GM12878 (cell line): ENCODE measurements around the gene ECM1. TPM values are rescaled to one million over a fixed set of nuclear protein-coding genes. Genes with fewer than 3 reads are reported as not detected.

Source experiments
- ASH2L ChIP-seq: fragments of 300-600, 200-600 bp; sonication (generic); IDR thresholded peaks from 2 replicates; pipeline ENCODE4 v1.6.1; 2017; ENCODE audit warnings: low read depth, mild to moderate bottlenecking, borderline replicate concordance
- BMI1 ChIP-seq: fragments of 450-650 bp; IDR thresholded peaks from 2 replicates; pipeline ENCODE4 v1.6.1; 2016; ENCODE audit warnings: mild to moderate bottlenecking, moderate library complexity, borderline replicate concordance
- FOXK2 ChIP-seq: fragments of 450-650 bp; IDR thresholded peaks from 2 replicates; pipeline ENCODE4 v1.6.1; 2017; ENCODE audit warnings: mild to moderate bottlenecking, moderate library complexity
- GABPA ChIP-seq: IDR thresholded peaks from 2 replicates; pipeline ENCODE4 v1.6.1; 2014; ENCODE audit warnings: antibody characterized with exemption, low read depth, mild to moderate bottlenecking, inconsistent platforms
- MYB ChIP-seq: fragments of 150-350 bp; IDR thresholded peaks from 2 replicates; pipeline ENCODE4 v1.6.1; 2014; ENCODE audit warnings: mild to moderate bottlenecking, low read depth, low read length, borderline replicate concordance
- PAX5 ChIP-seq: IDR thresholded peaks from 2 replicates; pipeline ENCODE4 v1.6.1; 2011; ENCODE audit warnings: low read depth, low read length, borderline replicate concordance
- POLR2A ChIP-seq: IDR thresholded peaks from 2 replicates; pipeline ENCODE4 v1.6.1; 2011; ENCODE audit warnings: low read depth, mild to moderate bottlenecking, low read length
- POLR2AphosphoS2 ChIP-seq: IDR thresholded peaks from 2 replicates; pipeline ENCODE4 v1.6.1; 2011; ENCODE audit warnings: low read depth, mild to moderate bottlenecking, low read length, improper control_type of control experiment, moderate library complexity
- POU2F2 ChIP-seq: IDR thresholded peaks from 3 replicates; pipeline ENCODE4 v1.6.1; 2011; ENCODE audit warnings: low read depth, mild to moderate bottlenecking, low read length, borderline replicate concordance
- RFX5 ChIP-seq: IDR thresholded peaks from 2 replicates; pipeline ENCODE4 v1.6.1; 2011; ENCODE audit warnings: low read depth, low read length, improper control_type of control experiment
- TAF1 ChIP-seq: IDR thresholded peaks from 2 replicates; pipeline ENCODE4 v1.6.1; 2011; ENCODE audit warnings: mild to moderate bottlenecking, low read depth, low read length, borderline replicate concordance
- polyA plus RNA-seq, 11 experiments: library from polyadenylated mRNA; depleted of rRNA in 4 of 11; unstranded in 6 of 11; stranded (reverse) in 5 of 11; fragments of >200 nt; fragmentation: Nextera tagmentation in 4 of 11; fragmentation: Illumina TruSeq in 1 of 11; extraction: Ambion mirVana in 4 of 11; extraction: Trizol in 1 of 11; gene quantifications; 1 replicate in 1 of 11; 2 replicates in 10 of 11; pipeline versions ENCODE4 v1.2.1 to v1.2.3, GENCODE V29; 2011 to 2016; ENCODE audit warnings: inconsistent platforms in 2 of 11, missing spikeins in 2 of 11, low read depth in 1 of 11
- total RNA-seq, 4 experiments: library from RNA; depleted of rRNA in 3 of 4; stranded (reverse); fragments of >200 nt in 3 of 4; fragmentation: Illumina TruSeq in 1 of 4; extraction: Trizol in 1 of 4; gene quantifications; 2 replicates each; pipeline versions ENCODE4 v1.2.1 to v1.2.3, GENCODE V29; 2013 to 2021
- TF ChIP-seq, protein P1 (sequence below): fragments of 450-650 bp; IDR thresholded peaks from 2 replicates; pipeline ENCODE4 v1.6.1; 2016; ENCODE audit warnings: mild to moderate bottlenecking
- TF ChIP-seq, protein P2 (sequence below): fragments of 450-650 bp; formaldehyde crosslinking; IDR thresholded peaks from 2 replicates; pipeline ENCODE4 v1.4.0; 2022; ENCODE audit warnings: mild to moderate bottlenecking, moderate library complexity
- TF ChIP-seq, protein P3 (sequence below): IDR thresholded peaks from 2 replicates; pipeline ENCODE4 v1.6.1; 2012; ENCODE audit warnings: low read depth, low read length, improper control_type of control experiment

ECM1 gene
- total and polyA plus RNA-seq, 10 of the 15 experiments (the other 5 are each of a cell fraction or from before 2014, with no cell fraction given), result 0.06 to 1.3 (median 0.60) TPM

DNA sequence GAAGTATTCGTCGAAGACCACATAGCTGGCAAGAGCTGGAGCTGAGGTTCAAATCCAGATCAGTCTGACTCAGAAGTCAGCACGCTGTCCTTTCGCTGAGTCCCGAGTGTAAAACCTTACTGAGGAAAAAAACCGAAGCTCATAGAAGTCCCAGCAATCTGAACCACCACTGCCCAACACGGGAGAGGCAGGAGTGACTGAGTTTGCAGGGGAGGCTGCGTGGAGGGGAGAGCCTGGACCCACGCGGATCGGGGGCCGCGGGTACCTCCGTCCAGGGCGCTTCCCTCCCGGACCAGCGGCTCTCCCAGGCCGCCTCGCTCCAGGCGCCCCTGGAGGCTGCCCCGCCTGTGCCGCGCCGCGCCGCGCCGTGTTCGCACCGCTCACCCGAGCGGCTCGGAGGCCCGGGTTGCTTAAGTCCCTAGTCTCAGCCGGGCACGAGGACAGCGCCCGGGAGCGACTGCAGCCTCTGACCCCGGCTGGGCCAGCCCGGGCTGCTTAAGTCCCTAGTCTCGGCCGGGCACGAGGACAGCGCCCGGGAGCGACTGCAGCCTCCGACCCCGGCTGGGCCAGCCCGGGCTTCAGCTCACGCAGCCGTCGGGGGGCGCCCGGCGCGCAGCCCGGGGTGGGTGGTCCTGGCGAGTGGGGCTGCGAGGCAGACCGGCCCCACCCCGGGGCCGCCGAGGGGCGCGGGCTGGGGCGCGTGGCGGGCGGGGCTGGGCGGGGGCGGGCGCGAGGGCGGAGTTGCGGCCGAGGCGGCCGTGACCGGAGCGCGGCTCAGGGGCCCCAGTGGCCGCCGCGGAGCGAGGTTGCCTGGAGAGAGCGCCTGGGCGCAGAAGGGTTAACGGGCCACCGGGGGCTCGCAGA is 41.0 kb downstream of the ECM1 start, which contains the start of gene ADAMTSL4 (continued):
- TF ChIP-seq, protein P1, sequence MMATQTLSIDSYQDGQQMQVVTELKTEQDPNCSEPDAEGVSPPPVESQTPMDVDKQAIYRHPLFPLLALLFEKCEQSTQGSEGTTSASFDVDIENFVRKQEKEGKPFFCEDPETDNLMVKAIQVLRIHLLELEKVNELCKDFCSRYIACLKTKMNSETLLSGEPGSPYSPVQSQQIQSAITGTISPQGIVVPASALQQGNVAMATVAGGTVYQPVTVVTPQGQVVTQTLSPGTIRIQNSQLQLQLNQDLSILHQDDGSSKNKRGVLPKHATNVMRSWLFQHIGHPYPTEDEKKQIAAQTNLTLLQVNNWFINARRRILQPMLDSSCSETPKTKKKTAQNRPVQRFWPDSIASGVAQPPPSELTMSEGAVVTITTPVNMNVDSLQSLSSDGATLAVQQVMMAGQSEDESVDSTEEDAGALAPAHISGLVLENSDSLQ, result no peak
- no peak for TF ChIP-seq ASH2L
- TF ChIP-seq POLR2A, result peak; percentile 24; the same call in 1 of the 2 replicates
- TF ChIP-seq GABPA, result no peak
- TF ChIP-seq POLR2AphosphoS2, result no peak
- no peak for TF ChIP-seq RFX5
- no peak for TF ChIP-seq BMI1
- TF ChIP-seq, protein P2, sequence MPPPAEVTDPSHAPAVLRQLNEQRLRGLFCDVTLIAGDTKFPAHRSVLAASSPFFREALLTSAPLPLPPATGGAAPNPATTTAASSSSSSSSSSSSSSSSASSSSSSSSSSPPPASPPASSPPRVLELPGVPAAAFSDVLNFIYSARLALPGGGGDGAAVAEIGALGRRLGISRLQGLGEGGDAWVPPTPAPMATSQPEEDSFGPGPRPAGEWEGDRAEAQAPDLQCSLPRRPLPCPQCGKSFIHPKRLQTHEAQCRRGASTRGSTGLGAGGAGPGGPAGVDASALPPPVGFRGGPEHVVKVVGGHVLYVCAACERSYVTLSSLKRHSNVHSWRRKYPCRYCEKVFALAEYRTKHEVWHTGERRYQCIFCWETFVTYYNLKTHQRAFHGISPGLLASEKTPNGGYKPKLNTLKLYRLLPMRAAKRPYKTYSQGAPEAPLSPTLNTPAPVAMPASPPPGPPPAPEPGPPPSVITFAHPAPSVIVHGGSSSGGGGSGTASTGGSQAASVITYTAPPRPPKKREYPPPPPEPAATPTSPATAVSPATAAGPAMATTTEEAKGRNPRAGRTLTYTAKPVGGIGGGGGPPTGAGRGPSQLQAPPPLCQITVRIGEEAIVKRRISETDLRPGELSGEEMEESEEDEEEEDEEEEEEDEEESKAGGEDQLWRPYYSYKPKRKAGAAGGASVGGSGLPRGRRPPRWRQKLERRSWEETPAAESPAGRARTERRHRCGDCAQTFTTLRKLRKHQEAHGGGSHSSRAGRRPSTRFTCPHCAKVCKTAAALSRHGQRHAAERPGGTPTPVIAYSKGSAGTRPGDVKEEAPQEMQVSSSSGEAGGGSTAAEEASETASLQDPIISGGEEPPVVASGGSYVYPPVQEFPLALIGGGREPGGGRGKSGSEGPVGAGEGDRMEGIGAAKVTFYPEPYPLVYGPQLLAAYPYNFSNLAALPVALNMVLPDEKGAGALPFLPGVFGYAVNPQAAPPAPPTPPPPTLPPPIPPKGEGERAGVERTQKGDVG, result no peak
- no peak for TF ChIP-seq TAF1
- TF ChIP-seq PAX5, result no peak
- TF ChIP-seq FOXK2, result no peak
- no peak for TF ChIP-seq MYB
- no peak for TF ChIP-seq POU2F2
- TF ChIP-seq, protein P3, sequence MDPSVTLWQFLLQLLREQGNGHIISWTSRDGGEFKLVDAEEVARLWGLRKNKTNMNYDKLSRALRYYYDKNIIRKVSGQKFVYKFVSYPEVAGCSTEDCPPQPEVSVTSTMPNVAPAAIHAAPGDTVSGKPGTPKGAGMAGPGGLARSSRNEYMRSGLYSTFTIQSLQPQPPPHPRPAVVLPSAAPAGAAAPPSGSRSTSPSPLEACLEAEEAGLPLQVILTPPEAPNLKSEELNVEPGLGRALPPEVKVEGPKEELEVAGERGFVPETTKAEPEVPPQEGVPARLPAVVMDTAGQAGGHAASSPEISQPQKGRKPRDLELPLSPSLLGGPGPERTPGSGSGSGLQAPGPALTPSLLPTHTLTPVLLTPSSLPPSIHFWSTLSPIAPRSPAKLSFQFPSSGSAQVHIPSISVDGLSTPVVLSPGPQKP, result no peak
